ENCODE data around the gene SHCBP1L.

- TF ChIP-seq POLR2A (IDR thresholded peaks at IDR 0.05): no peak
- TF ChIP-seq CTCF (IDR thresholded peaks at IDR 0.05): no peak
- no peak for TF ChIP-seq EP300 (IDR thresholded peaks at IDR 0.05)
These were observed 61.9 kb downstream of the SHCBP1L start for GRCh38 chr1:182890927-182891610.

Measured in ovary (tissue), 3 donors.